Hepatic stellate cell (primary cell): ENCODE measurements around the gene NEK10.

ENCODE experiments used
- DNase-seq: peaks from one replicate; pipeline ENCODE4 v3.0.0; 2011; ENCODE audit warnings: low spot score

NEK10 gene

DNA sequence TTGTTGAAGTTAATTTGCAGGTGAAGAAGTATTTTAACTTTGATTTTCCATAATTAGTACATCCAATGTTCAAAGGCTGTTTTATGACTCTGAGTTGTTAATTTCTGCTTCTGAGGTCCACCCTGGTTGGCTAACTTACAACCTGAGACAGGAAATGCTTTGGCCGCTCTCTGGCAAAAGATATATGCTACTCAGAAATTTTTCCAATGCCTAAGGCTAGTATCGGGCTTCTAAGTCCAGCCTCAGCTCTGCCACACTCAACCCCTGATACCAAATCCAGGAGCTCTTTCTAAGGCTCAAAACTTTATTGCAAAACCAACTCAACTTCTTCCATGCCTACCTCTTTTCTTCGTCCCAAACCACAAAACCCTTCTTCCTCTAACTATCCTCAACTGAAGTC, 192.9 kb downstream of the NEK10 start:
- DNase-seq = no peak

DNA sequence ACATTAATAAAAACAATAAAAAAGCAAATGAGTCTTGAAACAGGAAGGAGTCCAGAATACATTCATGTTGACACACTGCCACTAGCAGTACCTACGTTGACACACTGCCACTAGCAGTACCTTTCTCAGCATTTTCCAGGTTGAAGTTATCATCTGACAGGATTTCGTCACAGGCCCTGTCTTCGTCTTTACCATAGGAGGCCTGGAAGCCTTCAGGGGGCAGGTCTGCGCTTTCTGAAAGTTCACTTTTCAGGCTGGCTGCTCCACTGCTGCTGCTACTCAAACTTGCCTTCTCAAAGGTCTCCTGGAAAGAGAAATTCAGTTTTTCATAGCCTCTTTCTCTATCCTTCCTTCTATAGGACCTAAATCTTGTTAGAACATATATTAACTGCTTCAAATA, 194.7 kb downstream of the NEK10 start:
- DNase-seq = no peak

DNA sequence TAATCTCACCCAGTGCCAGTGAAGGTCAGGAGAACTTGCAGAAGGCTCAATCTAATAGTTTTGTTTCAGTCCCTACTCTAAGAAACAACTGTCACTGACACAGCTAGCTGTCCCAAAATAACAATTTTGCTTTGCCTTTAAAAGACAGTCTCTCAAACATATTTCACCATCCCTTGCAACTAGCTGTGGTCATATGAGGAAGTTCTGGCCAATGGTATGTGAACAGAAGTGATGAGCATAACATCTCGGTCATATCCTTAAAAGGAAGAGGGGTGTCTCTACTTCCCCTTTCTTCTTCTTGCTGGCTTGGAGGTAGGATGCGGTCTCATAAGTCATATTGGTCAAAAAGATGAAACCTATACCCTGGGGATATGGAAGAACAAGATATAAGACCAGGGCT, 198.1 kb downstream of the NEK10 start:
- no peak for DNase-seq

DNA sequence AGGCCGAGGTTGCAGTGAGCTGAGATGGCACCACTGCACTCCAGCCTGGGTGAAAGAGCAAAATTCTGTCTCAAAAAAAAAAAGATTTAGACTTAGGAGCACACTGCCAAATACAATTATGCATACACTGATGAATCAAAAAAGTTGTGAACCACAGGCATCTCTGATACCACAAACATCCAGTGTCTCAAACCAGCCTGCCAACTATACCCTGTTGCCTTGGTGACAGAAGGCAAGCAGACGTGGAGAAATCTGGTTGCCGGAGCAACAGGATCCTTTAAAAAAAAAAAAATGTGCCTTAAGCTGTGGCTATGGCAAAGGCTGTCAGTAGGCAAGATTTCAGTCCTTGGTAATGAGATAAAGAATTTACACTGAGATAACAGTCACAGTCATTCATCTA, 202.3 kb downstream of the NEK10 start:
- DNase-seq = peak; percentile 47

DNA sequence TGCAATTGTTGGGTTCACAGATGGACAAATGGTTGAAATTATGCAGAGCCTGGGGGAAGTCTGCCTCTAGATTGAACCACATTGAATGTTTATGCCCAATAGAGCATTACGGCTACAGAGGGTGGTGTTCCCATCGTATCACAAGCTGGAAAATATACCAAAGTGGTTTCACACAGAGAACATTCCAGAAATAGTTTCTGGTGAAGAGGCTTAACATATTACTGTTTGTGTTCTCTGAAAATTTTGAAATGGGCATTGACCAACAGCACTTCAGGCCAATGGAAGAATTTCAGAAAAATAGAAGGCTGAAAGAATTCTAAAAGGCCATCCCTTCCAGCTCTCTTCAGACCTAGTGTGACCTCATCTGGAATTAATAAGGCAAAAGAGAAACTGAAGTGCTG, 203.9 kb downstream of the NEK10 start:
- no peak for DNase-seq

GRCh38 chr3:27160779-27161287, 208.3 kb downstream of the NEK10 start:
- DNase-seq = no peak

DNA sequence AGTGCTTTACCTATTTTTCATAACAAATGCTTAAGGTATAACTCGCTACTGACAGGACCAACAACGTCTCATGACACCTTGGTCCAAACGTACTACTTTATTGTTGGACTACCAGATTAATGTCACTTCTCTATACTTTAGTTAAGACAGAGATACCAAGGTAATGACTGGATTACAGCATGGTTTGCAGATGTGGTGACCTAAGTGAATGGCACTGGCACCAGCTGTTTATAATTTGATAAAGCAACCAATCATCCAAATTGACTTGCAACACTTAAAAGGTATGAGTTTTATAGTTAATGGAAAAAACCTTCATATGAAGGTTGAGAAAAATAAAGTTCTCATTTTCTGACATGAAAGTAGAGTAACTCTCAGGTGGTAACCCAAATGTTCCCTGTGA, 209.0 kb downstream of the NEK10 start:
- no peak for DNase-seq

DNA sequence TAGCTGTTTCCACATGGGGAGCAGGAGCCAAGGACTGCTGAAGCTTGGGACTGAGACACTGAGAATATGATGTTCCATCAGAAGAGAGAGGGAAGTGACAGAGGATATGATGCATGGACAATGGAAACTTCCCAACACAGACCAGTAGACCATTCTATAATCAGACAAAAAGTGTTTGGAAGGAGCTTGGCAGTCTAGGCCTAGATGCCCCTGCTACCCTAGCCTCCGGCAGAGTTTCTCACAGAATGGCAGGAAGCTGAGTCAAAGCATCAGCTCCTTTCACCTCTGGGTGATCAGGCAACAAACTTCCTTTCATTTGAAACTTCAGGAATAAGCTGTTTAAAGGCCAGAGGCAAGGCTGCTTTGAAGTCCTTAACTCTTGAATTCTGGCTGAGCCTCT, 222.0 kb downstream of the NEK10 start:
- DNase-seq = no peak

DNA sequence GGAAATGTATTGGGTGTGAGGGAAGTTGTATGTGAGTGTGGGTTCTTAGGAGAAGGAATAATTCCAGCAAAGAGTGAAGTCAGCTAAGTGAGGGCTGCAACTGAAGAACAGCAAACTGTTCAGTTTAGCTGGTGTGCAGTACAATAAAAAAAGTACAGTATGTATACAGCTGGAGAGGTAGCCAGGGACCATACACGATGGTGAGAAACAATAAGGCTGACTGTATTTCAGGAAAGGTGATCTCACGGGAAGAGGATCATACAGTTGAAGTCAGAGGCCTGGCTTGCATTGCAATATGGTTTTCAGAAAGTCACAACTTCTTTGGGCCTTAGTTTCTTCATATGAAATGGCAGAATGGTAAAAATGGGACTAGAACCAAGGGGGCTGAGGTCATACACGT, 222.4 kb downstream of the NEK10 start:
- no peak for DNase-seq

- DNase-seq = no peak
Observed at GRCh38 chr3:27145719-27146118, 223.5 kb downstream of the NEK10 start.

DNA sequence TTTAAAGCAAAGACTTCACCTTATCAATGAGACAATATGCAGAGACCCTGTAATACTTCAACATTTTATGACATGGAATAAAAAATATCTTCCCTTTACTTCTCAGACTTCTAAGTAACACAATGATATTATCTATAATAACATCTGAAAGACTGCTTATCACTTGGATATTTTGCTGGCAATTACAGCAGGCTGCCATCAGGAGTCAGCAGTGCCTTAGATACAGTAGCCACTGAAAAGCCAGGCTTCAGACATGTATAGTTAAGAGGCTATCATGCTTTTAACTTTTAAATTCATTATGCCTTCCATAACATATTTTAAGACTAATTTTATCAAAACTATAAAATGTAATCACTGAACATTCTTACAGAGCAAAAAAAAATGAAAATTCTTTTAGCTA, 227.5 kb downstream of the NEK10 start:
- no peak for DNase-seq

GRCh38 chr3:27138562-27138961, 230.6 kb downstream of the NEK10 start:
- no peak for DNase-seq

DNA sequence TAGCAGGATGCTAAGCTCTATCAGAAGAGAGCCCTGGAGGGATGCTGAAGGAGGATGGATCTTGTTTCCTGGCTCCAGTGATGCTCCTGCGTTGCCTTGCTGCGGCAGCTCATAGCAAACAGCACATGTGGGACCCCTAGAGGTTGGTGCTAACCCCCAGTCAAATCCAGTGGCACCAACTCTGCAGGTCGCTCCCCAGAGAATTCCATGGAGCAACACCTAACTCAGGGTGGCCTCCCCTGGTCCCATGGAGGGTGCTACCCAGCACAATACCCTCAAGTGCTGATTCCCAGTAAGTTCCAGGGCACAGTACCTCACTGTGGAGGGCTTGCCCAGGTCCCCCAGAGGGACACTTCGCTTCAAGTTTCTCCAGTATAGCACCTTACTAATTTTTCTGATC, 231.2 kb downstream of the NEK10 start:
- no peak for DNase-seq

DNA sequence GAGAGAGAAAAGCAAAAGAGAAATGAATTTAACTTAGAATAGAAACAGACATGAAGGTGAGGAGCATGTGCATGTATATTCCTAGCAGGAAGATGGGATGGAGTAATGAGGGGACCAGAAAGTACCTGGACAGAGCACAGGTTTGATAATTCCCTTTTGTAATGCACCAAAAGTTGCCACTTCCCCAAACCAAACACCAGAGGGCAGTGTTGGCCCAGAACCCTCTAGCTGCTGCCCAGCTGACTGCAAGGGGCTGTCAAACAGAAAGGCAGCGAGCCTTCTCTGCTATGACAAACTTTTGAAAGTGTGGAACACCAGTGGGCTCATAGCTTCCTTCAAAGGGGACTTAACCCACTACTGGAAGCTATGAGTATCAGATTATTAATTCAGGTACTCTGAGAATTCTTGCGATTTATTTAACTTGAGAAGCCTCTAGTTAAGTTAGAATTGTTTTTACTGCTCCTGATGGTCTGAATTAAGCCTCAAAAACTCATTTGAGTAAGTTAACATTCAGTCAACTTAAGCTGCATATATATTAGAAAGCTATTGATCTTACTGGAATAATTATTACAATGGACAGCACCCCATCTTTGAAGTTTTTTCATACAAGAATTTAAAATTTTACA, 234.9 kb downstream of the NEK10 start:
- peak; percentile 57 for DNase-seq

GRCh38 chr3:27133060-27133459, 236.1 kb downstream of the NEK10 start:
- no peak for DNase-seq

DNA sequence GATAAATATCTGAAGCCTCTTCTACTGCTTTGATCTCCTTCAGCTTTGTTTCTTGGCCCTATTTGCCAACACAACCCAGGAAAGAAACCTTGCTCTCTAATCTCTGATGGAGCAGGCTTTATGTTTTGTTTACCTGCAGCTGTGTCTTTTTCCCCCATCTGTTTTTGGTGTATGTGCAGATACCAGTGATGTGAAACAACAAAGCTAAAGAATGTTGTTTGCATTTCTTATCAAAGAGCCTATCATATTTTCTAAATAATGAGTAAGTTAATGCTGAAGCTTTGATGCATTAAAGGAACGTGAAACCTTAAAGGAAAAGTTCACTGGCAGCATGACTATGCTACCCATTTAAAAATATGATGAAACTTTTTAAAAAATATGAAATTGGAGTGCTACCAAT, 238.4 kb downstream of the NEK10 start:
- no peak for DNase-seq

DNA sequence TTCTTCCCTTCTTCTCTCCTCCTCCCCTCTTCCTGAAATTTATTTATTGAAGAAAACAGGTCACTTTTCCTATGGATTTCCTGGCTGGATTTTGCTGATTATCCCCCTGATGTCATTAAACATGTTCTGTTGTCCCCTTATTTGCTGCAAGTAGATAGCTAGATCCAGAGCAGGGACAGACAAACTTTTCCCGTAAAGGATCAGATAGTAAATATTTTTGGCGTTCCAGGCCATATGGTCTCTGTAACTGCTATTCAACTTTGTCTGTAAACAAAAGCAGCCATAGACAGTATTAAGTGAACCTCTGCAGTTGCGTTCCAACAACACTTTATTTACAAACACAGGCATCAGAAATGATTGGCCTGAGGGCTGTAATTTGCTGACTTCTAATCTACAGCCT, 241.3 kb downstream of the NEK10 start:
- no peak for DNase-seq

- no peak for DNase-seq
Observed at GRCh38 chr3:27127195-27127594, 242.0 kb downstream of the NEK10 start.

DNA sequence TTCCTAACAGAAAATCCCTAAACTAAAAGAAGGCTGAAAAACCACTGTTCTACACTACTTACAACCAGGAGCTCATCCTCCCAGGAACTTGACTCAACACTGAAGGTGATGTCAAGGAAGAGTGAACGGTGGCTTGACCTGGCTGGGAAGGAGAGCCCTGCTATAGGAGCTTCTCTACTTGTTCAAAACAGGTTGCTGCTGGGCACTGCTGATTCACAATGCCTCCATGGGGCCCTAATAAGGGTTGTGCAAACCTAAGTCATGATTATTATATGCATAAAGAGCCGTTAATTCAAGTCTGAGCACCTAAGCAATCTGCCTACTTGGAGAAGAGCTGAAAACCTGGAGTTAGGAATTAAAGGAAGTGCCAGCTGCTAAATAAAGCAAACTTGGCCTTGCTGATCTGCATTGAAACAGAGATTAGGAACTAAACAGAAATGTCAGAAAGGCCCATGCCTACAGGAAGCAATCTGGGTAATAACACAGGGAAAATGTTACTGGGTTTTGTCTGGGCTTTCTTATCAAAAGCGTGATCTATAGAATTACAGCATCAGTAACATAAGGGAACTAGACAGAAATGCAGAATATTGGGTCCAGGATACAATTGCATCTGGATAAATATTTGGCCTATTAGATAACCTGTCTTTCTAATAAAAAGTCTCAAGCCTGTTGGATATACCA, 243.2 kb downstream of the NEK10 start:
- DNase-seq = no peak

- DNase-seq = no peak
Observed at GRCh38 chr3:27119639-27120038, 249.5 kb downstream of the NEK10 start.

DNA sequence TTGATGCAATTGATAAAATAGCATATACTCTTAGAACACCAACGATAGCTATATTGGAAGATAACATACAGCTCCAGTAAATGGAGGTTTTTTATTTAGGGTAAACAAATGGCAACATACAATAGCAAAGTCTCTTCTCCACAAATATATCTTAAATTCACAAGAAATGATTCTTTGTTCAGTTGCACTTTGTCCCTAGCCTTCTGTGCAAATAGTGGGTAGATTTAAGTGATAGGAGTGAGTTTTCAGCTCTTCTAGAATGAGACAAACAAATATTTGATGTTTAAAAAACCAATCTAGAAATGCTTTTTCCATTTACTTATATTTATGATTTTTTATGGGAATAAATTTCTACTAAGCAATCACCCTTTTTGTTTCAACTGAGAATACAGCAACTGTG, 253.8 kb downstream of the NEK10 start:
- DNase-seq = no peak

DNA sequence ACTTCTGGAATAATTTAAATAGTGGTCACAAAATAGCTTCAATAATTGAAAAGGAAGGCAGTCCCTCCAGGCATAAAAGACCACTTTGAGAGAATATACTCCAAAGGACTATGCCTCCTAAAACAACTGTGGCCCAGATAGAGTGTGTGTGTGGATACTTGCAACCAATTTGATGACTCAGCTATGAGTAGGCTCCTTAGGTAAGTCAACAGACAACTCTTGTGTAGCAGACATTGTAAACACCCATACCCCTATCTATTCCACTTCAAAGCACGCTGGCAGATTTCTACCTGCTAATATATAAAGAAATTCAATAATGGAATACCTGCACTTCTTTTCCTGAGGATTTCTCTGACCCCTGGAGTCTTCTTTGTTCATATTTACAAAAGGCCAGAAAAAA, 254.5 kb downstream of the NEK10 start:
- DNase-seq = no peak

GRCh38 chr3:27114129-27114528, 255.1 kb downstream of the NEK10 start:
- DNase-seq = no peak

GRCh38 chr3:27110020-27110419, 259.2 kb downstream of the NEK10 start:
- no peak for DNase-seq
